NCI-H146 treated with DMSO at 0.1 percent for 48 hours (cell line): Measurements from ENCODE around the gene FKBP15.
A peak's percentile ranks its signal among the peaks of the same experiment; 100 is the strongest.
"Not testable (repeated sequence)": the region's sequence is repeated elsewhere in the genome, so short reads cannot be mapped to it uniquely, and the experiment has no call there.

Experiments used
- DNase-seq: peaks from one replicate; lab custom pipeline; 2025; ENCODE audit not compliant: unreplicated experiment; lab: John Stamatoyannopoulos, UW

Gene FKBP15, protein sequence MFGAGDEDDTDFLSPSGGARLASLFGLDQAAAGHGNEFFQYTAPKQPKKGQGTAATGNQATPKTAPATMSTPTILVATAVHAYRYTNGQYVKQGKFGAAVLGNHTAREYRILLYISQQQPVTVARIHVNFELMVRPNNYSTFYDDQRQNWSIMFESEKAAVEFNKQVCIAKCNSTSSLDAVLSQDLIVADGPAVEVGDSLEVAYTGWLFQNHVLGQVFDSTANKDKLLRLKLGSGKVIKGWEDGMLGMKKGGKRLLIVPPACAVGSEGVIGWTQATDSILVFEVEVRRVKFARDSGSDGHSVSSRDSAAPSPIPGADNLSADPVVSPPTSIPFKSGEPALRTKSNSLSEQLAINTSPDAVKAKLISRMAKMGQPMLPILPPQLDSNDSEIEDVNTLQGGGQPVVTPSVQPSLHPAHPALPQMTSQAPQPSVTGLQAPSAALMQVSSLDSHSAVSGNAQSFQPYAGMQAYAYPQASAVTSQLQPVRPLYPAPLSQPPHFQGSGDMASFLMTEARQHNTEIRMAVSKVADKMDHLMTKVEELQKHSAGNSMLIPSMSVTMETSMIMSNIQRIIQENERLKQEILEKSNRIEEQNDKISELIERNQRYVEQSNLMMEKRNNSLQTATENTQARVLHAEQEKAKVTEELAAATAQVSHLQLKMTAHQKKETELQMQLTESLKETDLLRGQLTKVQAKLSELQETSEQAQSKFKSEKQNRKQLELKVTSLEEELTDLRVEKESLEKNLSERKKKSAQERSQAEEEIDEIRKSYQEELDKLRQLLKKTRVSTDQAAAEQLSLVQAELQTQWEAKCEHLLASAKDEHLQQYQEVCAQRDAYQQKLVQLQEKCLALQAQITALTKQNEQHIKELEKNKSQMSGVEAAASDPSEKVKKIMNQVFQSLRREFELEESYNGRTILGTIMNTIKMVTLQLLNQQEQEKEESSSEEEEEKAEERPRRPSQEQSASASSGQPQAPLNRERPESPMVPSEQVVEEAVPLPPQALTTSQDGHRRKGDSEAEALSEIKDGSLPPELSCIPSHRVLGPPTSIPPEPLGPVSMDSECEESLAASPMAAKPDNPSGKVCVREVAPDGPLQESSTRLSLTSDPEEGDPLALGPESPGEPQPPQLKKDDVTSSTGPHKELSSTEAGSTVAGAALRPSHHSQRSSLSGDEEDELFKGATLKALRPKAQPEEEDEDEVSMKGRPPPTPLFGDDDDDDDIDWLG

GRCh38 chr9:113221003-113221799 is at the start of gene FKBP15, which contains the start of gene SLC31A1:
Gene FKBP15 (minus strand): TSS chr9:113221277. CDS start chr9:113221243, 34 bp downstream.
Gene SLC31A1 (plus strand): TSS chr9:113221544. CDS start chr9:113256149, 34,605 bp downstream.
- peak; percentile 92 for DNase-seq

DNA sequence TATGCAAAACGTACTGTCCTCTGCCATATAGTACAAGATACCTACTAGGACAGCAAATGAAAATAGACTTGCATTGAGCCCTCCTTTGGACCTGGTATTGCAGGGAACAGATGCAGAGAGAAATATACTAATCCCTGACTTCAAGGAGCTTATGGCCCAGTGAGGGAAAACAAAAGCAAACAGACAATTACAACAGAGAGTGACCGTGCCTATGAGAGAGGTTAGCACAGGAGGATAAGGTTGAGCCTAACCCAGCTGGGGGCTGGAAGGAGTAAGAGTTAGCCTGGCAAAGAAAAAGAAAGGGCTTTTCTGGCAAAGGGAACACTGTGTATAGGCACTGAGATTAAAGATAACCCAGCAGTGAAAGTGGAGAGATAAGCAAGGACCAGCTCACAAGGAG is 48.8 kb upstream of the FKBP15 start:
- no peak for DNase-seq

- no peak for DNase-seq
These were observed 48.3 kb upstream of the FKBP15 start for GRCh38 chr9:113269355-113269754.

DNA sequence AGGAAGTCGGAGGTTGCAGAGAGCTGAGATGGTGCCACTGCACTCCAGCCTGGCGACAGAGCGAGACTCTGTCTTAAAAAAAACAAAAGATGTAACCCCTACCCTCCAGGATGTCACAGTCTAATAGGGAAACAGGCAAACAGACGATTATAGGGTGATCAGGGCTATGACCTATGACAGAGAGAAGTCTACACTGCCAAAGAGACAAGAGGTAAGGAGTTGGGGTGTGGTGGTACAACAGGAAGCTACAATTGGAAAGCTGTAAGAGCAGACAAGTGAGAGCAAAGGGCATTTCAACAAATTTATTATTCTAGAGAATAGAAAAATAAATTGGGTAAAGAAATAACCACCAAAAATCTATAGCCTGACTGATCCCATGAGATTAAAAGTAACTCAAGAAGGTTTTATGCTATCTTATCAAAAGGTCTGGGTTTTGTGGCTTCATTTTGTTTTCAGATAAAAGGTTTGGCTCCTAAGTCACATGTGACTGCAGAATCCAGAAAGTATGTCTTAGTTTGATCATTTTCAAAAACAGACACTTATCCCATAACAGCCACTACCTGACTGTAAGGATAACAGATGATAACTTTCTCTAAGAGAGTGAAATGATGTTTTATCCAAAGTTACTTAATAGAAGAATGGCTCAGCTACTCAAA is 47.0 kb upstream of the FKBP15 start:
- no peak for DNase-seq

DNA sequence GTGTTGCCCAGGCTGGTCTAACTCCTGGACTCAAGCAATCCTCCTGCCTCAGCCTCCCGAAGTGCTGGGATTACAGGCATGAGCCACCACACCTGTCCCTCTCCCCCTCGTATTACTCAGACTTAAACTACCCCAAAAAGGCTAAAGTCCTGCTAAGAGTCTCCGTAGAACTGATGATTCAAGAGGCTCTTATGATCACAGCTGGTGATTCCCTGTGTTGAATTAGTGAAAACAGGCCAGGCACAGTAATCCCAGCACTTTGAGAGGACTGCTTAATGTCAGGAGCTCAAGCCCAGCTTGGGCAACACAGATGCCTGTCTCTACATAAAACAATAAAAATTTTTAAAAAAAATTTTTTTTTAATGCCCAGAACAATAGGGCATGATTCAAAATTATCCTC is 45.1 kb upstream of the FKBP15 start:
- DNase-seq, result no peak

DNA sequence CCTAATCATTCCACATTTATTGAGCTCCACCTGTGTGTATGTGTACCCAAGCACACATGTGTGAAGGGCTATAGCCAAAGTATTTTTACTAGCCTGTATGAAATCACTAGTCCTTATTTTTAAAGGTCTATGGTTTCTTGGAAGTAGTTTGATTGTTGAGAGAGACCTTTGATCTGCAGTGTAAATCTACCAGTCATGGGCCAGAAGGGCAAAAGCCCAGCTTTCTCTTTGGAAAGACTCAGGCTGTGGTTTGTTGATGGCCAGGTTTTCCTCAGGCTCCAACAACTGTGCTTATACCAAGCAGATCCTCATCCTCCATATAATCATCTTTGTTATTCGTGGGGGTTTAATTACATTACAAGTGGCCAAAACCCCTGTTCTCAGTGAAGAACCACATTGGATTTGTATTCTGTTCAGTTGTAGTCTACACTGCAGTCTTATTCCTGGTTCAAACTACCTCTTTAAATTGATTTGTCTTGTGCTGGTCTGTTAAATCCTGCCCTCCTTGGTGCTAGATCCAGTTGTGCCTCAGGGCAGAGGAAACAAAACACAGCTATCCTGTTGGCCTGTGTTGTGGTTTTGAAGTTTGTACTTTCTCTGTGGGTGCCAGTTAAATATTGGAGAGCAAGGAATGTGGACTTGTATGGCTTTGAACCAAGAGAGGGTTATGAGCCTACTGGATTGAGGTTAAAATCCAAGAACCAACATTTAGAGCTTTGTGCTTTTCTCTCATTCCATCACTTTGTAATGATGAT is 41.0 kb upstream of the FKBP15 start:
- no peak for DNase-seq

DNA sequence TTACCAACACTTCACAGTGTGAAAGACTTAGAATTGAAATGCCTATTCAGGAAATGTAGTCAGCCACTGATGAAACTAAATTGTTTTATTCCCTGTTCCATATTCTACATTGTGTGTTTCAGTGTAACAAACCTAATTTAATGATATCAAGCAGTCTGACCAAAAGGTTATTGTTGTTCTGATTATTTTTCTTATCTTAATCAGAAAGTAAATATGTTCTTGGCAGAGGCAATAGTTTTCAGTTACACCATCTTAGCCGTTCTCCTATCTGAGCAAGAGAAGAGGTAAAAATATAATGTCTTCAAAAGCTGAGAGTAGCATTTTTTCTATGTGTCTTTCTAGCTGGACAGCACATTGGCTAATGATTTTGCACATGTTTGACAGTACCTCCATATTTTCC is 37.2 kb upstream of the FKBP15 start:
- no peak for DNase-seq

DNA sequence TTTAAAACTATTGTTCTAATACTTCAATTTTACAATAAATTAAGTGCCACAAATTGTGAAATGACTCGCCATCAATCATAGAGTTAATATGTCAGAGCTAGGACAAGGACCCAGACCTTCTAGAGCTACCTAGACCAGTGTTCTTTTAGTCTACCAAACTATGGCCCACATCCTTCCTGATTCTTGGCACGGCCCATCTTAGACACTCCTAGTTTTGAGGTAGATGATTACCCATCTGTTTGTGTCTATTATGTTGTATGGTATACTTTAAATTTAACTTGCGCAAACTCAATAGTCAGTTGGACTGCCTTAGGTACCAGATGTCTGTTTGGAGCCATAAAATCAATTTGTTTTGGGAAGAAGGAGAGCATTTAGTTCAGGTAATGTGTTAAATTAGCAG is 36.8 kb upstream of the FKBP15 start:
- DNase-seq, result no peak

DNA sequence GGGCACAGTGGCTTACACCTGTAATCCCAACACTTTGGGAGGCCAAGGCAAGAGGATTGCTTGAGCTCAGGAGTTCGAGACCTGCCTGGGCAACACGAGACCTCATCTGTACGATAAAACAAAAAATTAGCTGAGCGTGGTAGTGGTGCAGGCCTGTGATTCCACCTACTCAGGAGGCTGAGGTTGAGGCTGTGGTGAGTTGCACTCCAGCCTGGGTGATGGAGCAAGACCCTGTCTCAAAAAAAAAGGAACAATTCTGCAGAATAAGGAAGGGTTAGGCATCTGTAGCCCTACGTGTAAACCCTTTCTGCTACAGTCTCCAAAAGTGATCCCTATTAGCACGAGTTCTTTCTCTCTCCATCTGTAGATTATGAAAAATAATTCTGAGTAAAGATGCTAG is 34.4 kb upstream of the FKBP15 start:
- no peak for DNase-seq

GRCh38 chr9:113254991-113255390 is 33.9 kb upstream of the FKBP15 start:
- DNase-seq, result no peak

GRCh38 chr9:113250807-113251206 is 29.7 kb upstream of the FKBP15 start:
- no peak for DNase-seq

GRCh38 chr9:113249661-113250060 is 28.6 kb upstream of the FKBP15 start:
- not testable (repeated sequence) for DNase-seq

DNA sequence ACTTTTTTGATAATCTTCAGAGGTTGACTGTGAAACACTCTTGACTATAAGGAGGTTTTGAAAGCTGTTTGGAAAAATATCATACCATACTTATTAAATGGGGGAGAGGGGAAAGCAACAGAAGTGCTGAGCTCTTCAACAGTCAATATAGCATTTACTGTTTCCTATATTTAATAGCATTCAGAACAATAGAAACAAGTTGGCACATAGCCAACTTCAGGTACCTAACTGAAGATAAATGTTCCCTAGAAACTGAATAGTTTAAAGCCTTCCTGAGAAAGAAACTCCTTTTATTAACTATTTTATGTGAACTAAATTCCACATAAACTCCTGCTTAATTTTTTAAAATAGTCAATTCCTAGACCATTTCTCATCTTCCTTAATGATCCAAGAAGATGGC is 26.6 kb upstream of the FKBP15 start:
- DNase-seq, result no peak

- DNase-seq, result no peak
These were observed 25.9 kb upstream of the FKBP15 start for GRCh38 chr9:113246928-113247327.

GRCh38 chr9:113245894-113246293 is 24.8 kb upstream of the FKBP15 start:
- no peak for DNase-seq

DNA sequence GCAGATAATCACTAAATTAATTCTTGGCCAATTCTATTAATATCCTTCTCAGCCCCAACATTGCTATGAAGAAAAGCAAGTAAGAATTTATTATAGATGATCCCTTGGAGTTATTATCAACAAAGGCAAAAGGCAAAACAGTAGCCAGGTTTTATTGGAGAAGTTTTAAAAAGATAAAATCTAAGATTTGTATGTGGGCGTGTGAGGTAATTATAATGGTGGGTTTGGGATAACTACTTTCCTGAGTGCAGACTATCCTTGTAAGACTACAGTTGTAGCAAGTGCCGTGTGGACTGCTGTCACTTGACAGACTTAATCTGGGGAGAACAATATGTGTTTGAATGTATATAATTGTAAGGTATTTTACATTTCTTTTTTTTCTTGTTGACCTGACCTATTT is 23.5 kb upstream of the FKBP15 start:
- no peak for DNase-seq

- no peak for DNase-seq
These were observed 20.1 kb upstream of the FKBP15 start for GRCh38 chr9:113241161-113241560.

- no peak for DNase-seq
These were observed 17.8 kb upstream of the FKBP15 start for GRCh38 chr9:113238859-113239232.

- DNase-seq, result no peak
These were observed 17.3 kb upstream of the FKBP15 start for GRCh38 chr9:113238202-113238858.
